GM10847 (cell line): ENCODE measurements around the gene SDC3.

Experiments
- POLR2A ChIP-seq: IDR thresholded peaks from 2 replicates; pipeline ENCODE4 v1.6.1; 2011; ENCODE audit not compliant: insufficient read length; ENCODE audit errors: extremely low read depth

Gene SDC3

DNA sequence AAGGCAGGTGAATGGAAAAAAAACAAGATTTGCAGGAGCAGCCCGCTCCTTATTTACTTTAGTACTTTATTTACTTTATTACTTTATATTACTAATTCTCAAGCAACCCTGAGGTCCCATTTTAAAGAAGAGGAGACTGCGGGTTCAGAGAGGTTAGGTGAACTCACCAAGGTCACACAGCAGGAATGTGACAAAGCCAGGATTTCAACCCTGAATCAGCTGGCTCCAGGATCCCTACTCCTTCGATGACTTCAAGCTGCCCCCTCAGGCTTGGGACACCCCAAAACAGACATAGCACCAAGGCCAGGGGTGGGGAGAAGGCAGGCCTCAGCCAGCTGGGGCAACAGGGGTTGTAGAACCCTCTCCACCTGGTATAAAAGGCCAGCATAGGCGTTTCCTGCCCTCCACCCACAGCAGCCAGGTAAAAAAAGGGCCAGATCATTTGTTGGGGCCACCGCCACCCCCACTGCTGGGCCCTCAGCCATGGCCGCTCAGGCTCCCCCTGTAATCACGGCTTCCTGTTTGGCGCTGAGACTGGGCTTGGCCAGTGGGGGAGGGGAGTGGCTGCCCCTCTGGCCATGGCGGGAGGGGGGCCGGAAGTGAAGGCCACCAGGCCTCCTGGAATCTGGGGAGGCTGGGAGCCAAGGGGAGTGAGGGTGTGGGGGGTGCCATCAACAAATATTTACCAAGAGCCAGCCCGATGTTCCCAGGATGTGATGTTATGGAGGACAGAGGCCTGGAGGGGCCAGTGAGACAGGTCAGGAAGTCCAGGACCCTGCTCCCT, 6.6 kb downstream of the SDC3 start:
- TF ChIP-seq POLR2A: no peak

DNA sequence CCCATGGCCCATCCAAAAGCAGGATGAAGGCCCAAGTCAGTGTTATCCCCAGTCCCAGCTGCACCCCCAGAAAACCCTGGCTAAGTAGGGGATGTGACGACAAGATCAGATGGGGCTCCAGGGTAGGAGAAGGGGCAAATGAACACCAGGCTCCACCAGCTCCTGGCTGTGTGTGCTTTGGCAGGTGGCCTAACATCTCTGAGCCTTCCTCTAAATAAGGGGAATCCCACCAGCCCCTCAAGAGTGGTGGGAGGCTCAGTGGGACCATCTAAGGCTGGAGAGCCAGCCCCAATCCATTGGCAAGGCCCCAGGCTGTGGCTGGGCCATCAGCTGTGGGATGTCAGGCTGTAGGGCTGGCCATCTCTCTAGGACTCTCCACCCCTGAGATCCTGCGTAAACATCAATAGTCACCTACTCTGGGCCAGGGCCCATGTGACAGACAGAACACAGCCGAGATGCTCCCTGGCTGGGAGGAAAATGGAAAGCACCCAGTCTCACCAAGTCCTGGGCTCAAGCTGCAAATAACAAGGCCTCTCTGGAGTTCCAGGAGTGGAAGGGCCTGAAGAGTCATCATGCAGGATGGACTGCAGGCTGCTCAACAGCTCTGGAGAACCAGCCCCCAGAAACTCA, 7.5 kb downstream of the SDC3 start:
- no peak for TF ChIP-seq POLR2A

- TF ChIP-seq POLR2A: no peak
Observed at GRCh38 chr1:30900486-30900885, 8.1 kb downstream of the SDC3 start.

DNA sequence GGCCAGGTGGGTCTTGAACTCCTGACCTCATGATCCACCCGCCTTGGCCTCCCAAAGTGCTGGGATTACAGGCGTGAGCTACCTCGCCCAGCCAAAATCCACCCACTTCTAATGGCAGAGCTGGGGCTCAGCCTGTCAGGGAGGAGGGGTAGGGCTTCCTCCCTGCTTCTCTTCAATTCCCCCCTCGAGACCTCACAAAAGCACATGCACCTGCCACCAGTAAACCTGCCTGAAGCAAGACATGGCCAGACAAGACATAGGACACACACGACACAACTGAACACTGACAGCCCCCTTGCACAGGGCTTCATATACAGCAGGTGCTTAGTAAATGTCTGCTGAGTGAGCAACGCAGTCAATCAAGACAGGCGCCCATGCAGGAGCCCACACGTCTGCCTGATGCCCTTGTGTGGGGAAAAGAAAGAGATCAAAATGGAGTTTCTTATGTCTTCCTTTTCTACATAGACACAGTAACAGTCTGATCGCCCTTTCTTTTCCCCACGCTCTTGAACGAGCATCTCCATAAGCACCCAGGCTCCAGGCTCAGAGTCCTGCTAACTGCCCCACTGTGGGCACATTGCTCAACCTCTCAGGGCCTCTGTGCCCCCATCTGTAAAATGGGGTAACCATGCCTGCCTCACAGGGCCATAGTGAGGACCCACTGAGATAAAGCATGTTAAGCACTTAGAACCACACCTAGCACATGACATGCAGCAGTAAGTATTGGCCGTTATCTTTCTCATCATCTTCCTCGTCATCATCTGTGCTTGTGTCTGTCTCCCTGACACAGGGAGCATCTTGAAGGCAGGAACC, 8.8 kb downstream of the SDC3 start:
- TF ChIP-seq POLR2A: no peak

DNA sequence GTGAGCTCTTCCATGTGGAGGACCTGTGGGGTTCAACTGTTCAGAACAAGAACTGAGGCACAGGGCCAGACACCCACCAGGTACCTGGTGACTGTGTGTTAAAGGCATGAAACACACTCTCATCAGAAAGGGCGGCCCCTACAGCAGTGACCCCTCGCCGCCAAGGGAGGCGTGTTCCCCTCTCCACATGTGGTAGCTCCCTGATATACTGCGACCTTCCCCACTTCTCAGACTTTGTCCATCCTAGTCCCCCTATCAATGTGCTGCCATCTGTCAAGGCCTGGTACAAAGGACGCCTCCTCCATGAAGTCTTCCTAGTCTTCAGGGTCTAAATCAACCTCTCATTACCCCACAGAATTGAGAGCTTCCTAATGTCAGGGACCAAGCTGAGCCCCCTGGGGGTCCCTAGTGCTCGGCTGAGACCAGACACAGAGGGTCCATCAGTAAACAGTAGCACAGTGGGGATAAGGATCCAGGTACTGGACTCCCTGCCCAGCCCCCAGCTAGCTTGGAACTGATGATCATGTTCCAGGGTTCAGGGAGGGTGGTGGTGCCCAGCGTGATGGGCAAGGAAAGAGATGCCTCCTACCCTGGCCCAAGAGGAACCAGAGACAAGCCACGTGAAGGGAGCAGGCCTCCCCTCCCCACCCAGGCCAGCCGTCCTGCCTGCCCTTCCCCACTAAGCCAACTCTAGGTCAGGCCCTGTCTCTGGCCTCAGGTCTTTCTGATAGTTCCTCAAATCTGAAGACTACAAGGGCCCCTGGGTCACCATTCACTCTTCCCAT, 10.3 kb downstream of the SDC3 start:
- no peak for TF ChIP-seq POLR2A

DNA sequence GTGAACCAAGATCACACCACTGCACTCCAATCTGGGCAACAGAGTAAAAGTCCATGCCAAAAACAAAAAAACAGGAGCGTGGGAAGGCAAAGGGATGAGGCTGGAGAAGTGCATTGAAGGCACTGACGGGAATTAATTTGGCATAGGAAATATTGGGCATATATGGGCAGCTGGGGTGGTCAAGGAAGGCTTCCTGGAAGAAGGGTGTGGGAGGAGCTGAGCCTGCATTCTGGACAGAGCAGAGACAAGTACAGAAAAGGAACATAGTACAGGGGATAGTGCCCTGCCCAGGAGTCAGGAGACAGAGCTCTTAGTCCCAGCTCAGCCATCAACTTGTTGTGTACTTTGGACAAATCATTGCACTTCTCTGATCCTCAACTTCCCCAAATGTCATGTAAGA, 11.7 kb downstream of the SDC3 start:
- TF ChIP-seq POLR2A: no peak

GRCh38 chr1:30895944-30896660, 12.5 kb downstream of the SDC3 start:
- TF ChIP-seq POLR2A: no peak

GRCh38 chr1:30895382-30895943, 13.1 kb downstream of the SDC3 start:
- no peak for TF ChIP-seq POLR2A

GRCh38 chr1:30894508-30894973, 14.0 kb downstream of the SDC3 start:
- no peak for TF ChIP-seq POLR2A

DNA sequence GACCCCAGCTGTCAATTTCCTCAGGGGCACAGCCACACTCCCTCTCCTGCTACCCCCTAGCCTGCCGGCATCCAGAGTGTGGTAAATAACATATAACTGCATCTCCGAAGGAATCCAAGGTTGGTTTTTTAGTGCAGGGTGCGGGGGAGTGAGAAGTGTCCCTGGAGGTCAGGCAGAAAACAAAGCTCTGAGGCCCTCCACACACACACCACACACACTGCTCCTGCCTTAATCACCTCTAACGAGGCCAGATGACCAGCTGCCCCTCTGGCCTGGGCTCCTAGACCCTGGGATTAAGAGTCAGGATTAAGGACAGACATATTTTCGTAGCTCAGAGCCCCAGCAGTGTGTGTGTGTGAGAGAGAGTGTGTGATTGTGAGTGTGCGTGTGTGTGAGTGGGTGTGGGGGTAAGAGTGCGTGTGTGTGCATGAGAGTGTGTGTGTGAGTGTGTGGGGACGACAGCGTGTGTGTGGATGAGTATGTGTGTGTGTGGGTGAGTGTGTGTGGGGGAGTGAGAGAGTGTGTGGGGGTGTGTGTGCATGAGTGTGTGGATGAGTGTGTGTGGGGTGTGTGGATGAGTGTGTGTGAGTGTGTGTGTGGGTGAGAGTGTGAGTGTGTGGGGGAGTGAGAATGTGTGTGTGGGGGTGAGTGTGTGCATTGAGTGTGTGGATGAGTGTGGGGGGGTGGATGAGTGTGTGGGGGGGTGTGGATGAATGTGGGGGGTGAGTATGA, 14.6 kb downstream of the SDC3 start:
- TF ChIP-seq POLR2A: no peak

DNA sequence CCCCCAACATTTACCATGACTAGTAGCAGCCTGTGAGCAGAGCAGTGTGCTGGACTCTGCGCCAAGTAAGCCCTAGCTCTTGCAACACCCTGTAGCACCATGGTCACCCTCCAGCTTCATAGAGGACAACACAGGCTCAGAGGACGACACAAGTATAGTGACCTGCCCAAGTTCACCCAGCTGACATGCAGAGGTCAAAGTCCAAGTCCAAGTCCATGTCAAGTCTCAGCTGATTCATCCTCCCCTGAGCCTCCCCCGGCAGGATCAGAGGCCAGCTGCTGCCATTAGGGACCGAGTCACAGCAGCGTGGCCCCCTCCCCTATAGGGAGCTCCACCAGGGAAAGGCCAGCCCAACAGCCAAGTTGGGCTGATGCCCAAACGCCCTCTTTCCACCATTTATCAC, 15.9 kb downstream of the SDC3 start:
- TF ChIP-seq POLR2A: no peak

DNA sequence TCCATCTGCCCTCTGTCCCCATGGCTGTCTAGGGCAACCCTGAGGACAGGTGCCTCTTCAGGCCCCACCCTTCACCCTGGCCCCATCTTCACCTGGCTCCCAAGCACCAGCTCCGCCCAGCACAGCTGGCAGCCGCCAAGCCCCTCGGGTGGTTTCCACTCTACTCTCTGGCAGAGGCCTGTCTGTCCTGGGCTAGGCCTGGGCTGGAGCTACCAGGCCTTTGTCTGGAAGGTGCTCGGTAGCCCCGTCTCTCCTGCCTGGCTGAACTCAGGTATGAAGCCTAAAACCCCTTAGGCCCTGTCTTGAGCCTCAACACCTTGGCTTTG, 17.4 kb downstream of the SDC3 start:
- no peak for TF ChIP-seq POLR2A

- no peak for TF ChIP-seq POLR2A
Observed at GRCh38 chr1:30890502-30891226, 17.9 kb downstream of the SDC3 start.
